HEK293T (cell line): ENCODE measurements around the gene PGM5.

ENCODE experiments used
- ARNT ChIP-seq: fragments of 450-650 bp; IDR thresholded peaks from 2 replicates; pipeline ENCODE4 v1.6.1; 2017; ENCODE audit warnings: mild to moderate bottlenecking
- BHLHE40 ChIP-seq: fragments of 450-650 bp; IDR thresholded peaks from 2 replicates; pipeline ENCODE4 v1.6.1; 2016; ENCODE audit warnings: mild to moderate bottlenecking, moderate library complexity, borderline replicate concordance
- CTBP1 ChIP-seq: fragments of 450-650 bp; IDR thresholded peaks from 2 replicates; pipeline ENCODE4 v1.6.1; 2016; ENCODE audit warnings: borderline replicate concordance
- ELF4 ChIP-seq: fragments of 450-650 bp; IDR thresholded peaks from 2 replicates; pipeline ENCODE4 v1.6.1; 2017; ENCODE audit warnings: antibody characterized with exemption
- FOXA1 ChIP-seq: fragments of 450-650 bp; IDR thresholded peaks from 2 replicates; pipeline ENCODE4 v1.6.1; 2016; ENCODE audit warnings: mild to moderate bottlenecking
- FOXK2 ChIP-seq: fragments of 450-650 bp; IDR thresholded peaks from 2 replicates; pipeline ENCODE4 v1.6.1; 2016; ENCODE audit warnings: mild to moderate bottlenecking
- FOXM1 ChIP-seq: fragments of 450-650 bp; IDR thresholded peaks from 2 replicates; pipeline ENCODE4 v1.6.1; 2017; ENCODE audit warnings: mild to moderate bottlenecking, borderline replicate concordance
- HDGF ChIP-seq: fragments of 450-650 bp; IDR thresholded peaks from 2 replicates; pipeline ENCODE4 v1.6.1; 2017; ENCODE audit warnings: antibody characterized with exemption, borderline replicate concordance
- L3MBTL2 ChIP-seq: fragments of 450-650 bp; conservative IDR thresholded peaks from 2 replicates; pipeline ENCODE4 v1.6.1; 2016; ENCODE audit warnings: mild to moderate bottlenecking
- NFRKB ChIP-seq: fragments of 450-650 bp; IDR thresholded peaks from 2 replicates; pipeline ENCODE4 v1.6.1; 2016; ENCODE audit warnings: mild to moderate bottlenecking, moderate library complexity
- SP1 ChIP-seq: fragments of 450-650 bp; IDR thresholded peaks from 2 replicates; pipeline ENCODE4 v1.6.1; 2017
- SUZ12 ChIP-seq: fragments of 450-650 bp; IDR thresholded peaks from 2 replicates; pipeline ENCODE4 v1.6.1; 2016; ENCODE audit warnings: mild to moderate bottlenecking
- TARDBP ChIP-seq: fragments of 450-650 bp; IDR thresholded peaks from 2 replicates; pipeline ENCODE4 v1.6.1; 2016

GRCh38 chr9:68505681-68506409, 149.4 kb downstream of the PGM5 start:
- no peak for TF ChIP-seq HDGF
- no peak for TF ChIP-seq ARNT
- no peak for TF ChIP-seq BHLHE40
- no peak for TF ChIP-seq NFRKB
- no peak for TF ChIP-seq FOXM1
- TF ChIP-seq SUZ12: no peak
- TF ChIP-seq SP1: no peak
- no peak for TF ChIP-seq ELF4
- TF ChIP-seq L3MBTL2: no peak
- no peak for TF ChIP-seq FOXA1
- TF ChIP-seq FOXK2: no peak
- no peak for TF ChIP-seq TARDBP
- no peak for TF ChIP-seq CTBP1
